NCI-H2171 treated with DMSO at 0.1 percent for 48 hours (cell line): ENCODE data around the gene RBM28.
"Not testable (repeated sequence)": the region's sequence is repeated elsewhere in the genome, so short reads cannot be mapped to it uniquely, and the experiment has no call there.

Experiments used
- DNase-seq: peaks from one replicate; lab custom pipeline; 2025; lab: John Stamatoyannopoulos, UW

The RBM28 gene

DNA sequence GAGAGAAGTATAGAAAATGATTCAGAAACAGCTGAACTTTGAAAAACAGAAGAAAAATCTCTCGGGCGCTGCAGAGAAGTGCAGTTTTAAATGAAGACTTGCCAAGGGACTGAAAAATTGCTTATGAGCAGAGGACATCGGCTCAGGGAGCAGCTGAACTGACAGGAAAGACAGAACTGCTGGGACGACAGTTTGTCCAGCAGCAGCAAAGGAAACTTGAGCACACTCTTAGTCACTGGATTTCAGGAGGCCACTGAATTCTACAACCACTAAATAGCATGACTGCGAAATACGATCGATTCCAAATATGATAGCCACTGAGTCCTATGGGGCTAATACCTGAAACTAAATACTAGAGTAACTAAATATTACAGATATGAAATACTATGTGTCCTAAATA is 59.6 kb downstream of the RBM28 start:
- DNase-seq: no peak

DNA sequence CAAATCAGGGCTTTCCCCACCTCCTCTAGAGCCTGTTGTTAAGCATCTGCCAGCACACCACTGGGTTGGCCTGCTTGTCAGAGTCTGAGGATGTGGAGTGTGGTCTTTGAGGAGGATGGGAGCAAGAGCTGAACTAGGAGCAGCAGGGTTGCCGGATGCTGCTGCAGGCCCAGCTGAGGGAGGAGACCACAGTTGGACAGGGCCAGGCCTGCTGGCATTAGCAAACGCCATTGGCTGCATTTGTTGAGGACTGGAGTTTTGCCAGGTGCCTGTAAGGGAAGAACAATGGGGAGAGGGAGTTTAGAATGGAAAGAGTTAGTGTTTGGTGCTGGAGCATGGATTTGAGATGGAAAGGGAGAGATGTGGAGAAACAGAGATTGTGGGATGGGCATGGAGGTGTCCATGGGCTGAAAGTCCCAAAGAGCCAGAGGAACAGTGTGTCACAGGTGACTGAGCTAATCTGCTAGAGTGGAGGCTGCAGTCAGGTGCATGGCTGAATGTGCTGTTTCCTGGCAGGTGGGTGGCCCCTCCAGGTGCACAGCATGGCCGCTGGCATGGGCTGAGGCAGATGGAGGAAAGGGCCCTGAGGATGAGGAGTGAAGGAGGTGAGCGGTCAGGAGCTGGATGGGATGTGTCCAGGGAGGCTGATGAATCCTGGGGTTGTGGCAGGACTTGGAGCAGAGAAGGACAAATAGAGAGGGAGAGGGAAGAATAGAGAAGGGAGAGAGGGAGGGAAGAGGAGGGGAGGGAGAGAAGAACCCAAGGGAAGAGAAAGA is 61.9 kb downstream of the RBM28 start:
- no peak for DNase-seq

DNA sequence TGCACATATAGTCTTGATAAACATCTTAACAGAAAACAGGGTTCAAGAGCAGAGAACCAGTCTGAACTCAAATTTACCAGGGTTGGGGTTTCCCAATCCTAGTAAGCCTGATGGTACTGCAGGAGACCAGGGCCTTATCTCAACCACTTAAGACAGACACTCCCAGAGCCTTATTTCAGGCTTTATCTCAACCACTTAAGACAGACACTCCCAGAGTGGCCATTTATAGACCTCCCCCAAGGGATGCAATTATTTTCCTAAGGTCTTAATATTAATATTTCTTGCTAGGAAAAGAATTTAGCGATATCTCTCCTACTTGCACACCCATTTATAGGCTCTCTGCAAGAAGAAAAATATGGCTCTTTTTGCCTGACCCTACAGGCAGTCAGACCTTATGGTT is 63.3 kb downstream of the RBM28 start:
- DNase-seq: not testable (repeated sequence)

DNA sequence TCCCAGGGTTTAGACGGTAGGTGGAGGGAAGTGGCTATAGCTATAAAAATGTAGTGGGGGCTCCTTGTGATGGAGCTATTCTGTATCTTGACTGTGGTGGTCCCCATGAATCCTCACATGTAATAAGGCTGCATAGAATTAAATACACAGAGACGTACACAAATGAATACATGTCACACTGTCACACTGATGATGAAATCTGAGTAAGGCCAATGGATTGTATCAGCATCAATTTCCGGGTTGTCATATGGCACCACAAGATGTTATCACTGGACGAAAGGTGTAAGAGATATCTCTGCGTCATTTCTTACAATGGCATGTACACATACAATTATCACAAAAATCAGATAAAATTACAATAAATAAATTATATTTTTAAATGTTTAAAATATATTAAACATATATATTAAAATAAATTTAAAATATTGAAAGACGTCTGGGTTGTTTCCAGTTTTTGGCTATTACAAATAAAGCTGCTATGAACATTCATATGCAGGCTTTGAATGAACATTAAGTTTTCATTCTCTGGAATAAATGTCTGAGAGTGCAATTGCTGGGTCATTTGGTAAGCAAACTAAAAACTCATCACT is 64.5 kb downstream of the RBM28 start:
- no peak for DNase-seq

DNA sequence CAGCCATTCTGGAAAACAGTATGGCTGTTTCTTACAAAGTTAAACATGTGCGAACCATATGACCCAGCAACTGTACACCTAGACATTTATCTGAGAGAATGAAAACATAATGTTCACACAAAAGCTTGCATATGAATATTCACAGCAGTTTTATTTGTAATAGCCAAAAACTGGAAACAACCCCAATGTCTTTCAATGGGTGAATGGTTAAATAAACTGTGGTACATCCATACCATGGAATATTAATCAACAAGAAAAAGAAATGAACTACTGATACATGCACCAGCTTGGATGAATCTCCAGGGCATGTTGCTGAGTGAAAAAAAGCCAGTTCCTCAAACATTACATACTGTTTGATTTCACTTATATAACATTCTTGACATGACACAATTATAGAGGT is 65.3 kb downstream of the RBM28 start:
- no peak for DNase-seq

DNA sequence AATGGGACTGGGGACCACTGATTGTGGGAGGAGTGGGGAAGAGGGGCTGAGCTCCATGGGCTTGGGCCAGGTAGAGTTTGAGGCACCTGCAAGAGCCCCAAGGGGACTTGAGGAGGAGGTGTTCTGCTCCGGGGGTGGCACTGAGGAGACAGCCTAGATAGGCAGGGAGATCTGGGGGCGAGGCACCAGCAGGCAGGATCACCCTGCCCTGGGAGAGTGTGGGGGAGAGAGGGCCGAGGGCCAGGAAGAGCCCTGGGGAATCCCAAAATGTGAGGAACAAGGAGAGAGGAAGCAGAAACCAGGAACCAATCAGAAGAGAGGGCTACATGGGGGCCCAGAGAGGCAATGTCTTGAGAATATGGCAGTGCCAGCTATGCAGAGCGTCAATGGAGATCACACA is 68.0 kb downstream of the RBM28 start:
- DNase-seq: no peak

DNA sequence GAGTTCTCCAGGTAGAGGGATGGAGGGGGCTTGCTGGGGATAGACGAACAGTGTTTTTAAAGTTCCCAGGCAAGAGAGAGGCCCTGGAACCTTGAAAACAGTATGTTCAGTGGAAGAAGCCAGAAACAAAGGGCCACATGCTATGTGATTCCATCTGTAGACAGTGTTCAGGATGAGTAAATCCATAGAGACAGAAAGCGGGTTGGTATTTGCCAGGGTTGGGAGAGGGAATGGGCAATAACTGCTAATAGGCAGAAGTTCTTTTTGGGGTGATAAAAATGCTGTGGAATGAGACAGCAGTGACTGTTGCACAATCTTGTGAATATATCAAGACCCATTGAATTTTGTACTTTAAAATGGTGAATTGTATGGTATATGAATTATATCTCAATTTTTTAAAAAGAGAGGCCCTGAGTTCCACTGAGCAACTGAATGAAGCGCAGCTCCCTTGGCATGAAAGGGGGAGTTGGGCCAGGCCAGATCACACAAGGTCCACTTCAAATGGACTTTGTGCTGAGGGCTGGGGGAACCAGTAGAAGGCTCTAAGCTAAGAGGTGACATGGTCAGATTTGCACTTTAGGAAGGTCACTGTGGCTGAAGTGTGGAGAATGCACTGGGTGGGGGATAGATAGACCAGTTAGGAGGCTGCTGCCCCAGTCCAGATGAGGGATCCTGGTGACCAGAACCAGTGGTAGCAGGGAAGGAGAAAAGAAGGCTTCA is 68.7 kb downstream of the RBM28 start:
- no peak for DNase-seq

DNA sequence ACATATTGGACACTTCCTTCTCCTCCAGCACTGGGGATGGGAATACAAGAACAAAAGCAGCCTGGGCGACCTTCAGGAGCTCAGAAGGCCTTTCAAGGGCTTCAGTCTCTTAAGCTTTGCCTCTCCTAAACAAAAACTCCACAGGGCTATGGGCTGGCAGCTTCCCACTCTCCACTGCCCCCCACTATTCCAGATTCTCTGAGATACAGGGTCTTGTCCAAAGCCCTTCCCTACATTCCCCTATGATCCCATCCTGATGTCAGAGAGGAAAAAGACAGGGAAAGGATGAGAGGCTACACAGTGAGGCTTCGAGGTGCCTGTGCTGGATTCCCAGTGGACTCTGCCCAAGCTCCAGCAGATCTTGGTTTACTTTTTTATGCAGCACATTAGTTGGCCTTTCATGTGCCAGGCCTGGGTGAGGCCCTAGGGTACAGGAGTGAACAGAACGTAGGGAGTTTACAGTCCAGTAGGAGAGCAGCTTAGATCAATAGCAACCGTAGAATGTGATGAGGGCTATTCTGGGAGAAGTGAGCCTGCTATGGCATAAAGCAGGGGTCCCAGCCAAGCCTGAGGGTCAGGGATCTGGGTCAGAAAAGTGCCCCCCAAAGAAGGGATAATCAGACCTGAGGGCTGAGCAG is 69.3 kb downstream of the RBM28 start:
- no peak for DNase-seq

DNA sequence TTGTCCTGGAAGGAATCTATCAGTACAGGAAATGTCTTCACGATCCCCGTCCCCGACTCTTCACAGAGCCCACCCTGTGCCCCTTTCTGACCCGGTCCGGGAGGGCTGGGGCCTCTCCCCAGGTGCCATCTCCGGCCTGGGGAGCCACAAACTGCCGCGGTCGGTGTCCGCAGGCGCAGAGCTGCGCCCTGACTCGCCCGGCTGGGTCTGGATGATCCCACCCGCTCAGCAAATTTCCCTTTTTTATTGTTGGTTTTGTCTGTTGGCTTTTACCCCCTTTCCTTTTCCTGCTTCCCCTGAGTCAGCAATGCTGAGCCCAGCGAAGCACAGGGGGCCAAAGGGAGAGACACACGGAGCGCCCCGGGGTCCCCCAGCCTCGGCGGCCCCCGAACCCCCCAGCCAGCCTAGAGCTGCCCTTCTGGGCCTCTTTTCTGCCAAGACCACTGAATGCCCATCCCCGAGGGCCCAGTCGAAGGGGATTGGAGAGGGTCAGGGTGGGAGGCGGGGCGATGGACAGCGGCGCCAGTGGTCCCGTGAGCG is 71.7 kb downstream of the RBM28 start:
- DNase-seq: no peak

DNA sequence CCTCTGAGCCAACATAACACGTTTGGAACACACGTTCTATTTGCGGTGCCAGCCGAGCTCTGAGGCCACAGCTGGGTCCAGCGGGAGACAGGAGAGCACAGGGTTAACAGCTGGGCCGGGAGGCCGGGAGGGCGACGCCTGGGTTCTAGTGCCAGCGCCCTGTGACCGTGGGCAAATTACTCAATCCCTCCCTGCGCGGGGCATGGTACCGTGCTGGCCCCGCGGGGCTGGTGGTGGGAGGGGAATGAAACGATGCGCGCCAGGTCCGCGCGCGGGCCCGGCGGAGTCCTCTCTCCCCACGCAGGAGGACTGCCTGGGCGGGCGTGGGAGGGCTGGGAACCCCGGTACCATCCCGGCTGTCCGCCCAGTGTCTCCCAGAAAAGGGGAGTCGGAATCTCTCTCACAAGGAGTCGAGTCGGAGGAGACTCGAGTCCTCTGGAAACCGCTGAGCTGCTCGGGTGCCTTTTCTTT is 72.2 kb downstream of the RBM28 start:
- DNase-seq: no peak

DNA sequence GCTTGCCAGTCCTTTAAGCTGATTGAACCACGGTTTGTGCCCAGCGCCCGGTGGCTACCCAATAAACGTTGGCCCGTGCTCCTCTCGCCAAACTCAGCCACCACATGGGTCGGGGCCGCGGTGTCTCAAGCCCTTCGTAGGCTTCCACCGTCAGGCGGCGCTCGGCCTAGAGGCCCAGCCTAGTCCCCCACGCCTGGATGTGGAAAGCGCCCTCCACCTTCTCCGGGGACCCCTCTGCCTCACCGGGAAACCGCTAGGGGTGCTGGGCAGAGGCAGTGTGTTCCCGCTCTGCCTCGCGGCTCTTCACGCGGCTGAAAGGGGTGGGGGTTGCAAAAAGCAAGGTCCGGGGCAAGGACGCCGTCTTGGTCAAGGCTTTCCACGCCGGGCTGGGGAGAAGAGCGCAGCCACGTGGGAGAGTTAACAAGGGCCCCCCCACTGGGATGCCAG is 72.9 kb downstream of the RBM28 start:
- DNase-seq: no peak

DNA sequence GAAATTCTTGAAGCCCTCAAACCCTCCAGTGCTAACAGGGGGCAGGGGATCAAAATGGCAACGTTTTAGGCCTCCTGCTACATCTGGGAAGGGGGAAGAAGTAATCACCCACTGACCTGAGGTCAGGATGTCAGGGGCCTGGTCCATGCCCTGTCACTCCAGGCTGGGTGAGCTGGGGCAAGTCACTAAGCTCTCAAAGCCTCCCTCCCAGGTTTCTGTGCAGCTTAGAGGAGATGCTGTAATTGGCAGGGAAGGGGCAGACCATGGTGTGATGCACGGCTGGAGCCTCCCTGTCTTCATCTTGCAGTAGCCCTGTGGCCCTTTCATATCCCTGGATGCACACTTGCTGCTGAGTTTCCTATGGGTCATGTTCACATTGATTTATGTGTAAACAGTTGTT is 75.5 kb downstream of the RBM28 start:
- DNase-seq: no peak

DNA sequence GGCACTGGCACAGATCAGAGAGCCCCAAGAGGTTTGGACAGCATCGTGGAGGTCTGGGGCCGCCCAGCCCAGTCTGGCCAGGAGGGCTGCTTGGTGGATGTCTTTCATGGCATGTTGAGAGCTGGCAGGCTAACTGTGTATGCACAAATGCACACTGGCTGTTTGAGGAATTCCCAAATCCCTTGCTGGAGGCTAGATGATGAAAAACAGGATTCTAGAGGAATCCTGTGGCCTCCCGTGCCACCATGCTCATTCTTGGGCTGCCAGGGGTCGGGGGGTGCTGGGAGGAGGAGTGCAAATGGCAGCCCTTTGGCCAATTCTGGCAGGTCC is 76.1 kb downstream of the RBM28 start:
- no peak for DNase-seq

DNA sequence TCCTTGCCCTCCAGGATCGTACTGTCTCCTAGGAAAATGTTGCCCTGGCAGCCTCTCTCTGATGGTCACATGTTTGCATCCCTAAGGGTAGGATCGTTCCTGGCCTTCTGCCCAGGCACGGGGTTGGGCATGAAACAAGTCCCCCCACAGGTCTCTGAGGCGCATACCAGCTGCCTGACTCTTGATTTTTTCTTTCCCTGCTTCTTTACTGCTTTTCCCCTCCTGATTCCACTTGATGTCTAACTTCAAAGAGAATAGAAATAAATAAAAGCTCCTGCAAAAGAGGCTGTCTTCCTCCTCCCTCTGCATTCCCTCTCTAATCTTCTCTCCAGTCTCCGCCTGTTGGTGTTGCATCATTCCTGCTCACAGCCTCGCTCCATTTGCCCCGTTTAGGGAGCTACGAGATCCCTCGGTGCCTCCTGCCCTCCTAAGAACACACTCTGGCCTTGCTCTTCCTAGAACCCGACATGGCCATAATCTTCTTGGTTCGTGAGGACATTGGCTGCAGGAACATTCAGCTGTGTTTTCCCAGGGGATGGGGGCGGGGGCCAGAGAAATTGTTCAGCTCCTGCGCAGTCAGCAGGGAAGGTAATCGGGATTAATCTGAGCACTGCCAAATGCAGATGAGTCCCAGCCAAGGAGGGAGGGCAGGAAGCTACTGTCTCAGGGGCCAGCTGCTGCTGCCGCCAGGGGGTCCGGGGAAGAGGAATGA is 76.7 kb downstream of the RBM28 start:
- DNase-seq: peak; percentile 92

DNA sequence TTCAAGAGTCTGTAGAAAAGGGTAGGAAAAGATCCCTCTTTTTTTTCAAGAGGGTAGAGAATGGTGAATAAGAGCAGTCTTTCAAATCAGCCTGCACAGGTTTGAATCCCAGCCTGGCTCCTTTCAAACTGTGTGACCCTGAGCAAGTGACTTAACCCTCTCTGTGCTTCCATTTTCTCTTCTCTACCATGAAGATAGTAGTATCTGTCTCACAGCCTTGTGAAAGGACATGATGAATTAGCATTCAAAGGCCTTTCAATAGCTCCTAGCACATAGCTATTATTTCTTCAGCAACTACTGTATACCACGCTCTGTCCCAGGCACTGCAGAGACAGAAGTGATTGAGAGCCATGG is 77.2 kb downstream of the RBM28 start:
- no peak for DNase-seq

DNA sequence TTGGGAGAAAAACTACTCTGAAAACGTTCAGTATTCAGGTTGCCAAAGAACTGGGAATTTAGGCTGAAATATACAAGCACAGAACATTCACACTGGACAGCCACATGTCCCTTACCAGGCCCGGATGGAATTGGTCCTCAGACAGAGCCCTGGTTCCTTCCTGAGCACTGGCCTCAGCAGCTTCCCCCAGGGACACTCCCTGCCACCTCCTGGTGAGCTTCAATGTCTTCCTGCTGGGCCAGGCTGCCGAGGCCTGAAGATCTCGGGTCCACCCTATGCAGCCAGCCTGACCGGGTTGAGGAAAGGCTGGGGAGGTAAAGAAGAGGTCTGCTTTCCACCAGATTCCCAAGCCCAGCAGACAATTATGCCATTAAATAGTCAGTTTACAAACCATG is 77.8 kb downstream of the RBM28 start:
- no peak for DNase-seq

DNA sequence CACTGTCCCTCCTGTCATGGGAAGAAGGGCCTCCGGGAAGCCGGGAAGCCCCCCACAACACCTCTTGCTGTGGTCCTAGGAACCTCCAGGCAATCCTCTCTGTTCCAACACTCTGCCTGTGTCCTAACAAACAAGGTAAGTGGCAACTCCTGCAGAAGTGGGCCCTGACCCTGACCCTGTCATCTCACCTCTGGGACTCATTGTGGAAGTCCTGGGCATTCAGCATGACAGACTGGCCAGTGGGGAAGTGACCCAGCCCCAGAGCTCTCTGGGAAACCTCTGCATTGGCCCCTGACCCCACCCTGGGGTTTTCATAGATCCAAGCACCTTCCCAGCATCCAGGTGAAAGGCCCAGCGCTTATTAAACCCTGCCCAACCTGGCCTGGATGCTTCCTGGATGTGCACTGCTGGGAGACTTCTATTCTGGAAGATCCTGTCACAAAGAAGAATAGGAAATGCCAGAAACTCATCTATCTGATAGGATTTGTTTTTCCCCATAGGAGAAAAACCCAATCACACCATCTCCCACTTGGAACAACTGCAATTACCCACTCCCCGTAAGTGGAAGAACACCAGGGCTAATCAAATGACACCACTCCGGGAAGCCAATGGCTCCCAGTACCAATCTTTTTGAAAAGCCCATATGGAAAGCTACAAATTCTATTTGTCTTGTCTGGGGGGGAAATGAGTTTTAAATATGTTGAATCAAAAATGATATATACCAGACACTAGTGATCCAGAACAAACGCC is 78.4 kb downstream of the RBM28 start:
- DNase-seq: no peak

DNA sequence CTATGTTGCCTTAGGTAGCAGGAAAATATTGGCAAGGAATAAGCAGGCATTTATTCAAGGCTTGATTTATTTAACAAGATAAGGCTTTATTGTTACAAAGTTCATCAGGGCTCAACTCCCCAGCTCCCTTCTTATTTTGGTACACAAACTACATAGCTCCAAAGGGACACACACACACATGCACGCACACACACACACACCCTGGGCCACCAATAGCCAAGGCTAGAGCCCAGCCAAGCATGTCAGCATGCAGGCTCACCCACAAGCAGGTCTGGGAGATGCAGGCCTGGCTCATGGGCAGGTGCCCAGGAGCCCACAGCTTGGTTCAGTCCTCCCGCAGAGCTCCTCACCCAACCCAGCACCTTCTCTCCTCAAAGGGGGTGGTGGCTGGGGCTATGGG is 79.2 kb downstream of the RBM28 start:
- DNase-seq: no peak

DNA sequence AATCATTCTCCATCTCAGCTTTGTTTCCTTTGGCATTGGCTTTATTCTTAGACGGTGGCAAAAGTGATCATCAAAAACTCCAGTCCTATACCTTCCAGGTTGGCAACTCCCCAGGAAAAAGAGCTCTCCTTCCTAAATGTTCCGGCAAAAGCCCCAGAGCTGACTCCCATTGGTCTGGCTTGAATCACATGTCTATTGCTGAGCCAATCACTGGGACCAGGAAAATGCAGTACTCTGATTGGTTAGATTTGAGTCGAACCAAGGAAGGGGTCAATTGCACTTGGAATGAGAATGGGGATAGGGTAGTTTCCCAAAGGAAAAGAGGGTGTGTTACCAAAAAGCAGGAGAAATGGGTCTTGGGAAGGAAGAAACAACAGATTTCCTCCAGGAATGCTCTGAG is 80.3 kb downstream of the RBM28 start:
- no peak for DNase-seq

DNA sequence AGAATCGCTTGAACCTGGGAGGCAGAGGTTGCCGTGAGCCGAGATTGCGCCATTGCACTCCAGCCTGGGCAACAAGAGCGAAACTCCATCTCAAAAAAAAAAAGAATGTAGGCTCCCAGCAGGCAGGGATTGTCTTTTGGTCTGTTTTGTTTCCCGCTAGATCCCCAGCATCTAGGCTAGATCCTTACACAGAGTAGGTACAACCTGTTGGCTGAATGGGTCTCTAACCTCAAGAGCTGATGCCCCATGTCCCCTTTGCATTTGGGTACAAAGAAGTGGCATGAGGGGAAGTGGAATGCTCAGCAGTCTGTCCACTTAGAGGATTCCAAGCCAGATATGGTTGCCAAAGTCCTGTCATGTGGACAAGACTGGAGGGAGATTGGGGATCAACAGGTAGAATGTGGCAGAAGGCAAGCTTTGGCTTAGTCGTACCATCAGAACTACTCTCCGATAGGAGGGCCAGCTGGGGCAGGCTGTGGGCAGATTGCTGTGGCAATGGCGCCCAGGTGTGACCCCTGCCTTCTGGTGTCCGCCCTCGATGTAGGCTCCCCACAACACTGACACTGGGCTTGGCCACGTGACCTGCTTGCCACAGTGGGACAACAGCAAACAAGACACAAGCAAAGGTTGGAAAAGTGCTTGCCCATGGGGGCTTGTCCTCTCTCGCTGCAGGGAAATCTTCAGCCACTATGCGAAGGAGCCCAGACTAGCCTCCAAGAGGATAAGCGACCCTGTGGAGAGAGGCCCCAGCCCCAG is 81.3 kb downstream of the RBM28 start:
- DNase-seq: no peak
